Stimulated activated CD8-positive, alpha-beta memory T cell treated with anti-CD3 and anti-CD28 coated beads, Interleukin-15, amount 100 ng/mL, for 1 hour (primary cell): Measurements from ENCODE around the gene HSD17B8.

Source experiments
- DNase-seq: peaks from one replicate; pipeline ENCODE4 v3.0.0-alpha.2; 2020; ENCODE audit warnings: low read depth

HSD17B8 gene

DNA sequence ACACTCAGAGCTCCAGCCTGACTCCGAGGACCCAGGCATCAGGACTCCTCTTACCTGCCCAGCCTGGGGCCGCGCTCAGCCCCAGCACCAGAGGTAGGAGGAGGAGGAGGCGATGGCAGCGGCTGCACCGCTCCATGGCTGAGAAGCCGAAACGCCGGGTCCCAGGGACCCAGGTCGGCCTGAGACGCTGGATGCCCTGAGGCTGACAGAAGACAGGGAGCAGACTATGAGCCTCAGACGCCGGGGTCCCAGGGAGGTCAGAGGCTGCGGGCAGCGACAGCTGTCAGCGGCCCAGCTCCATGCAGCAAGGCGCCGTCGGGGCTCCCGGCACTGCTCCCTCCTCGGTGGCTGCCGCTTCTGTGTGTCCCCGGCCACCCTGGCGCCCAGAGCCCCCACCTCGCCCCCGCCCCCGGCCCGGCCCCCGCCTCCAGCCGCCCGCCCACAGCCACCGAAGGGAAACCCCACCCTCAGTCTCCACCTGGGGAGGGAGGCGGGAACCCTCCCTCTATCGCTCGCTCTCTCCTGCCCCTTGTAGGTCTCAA lies 12.3 kb upstream of the HSD17B8 start, which contains the start of gene COL11A2:
TSS of gene COL11A2 (minus strand) at position 363 of the 542 bp plus-strand sequence. CDS start at position 136, 227 bp downstream.
- DNase-seq, result no peak

DNA sequence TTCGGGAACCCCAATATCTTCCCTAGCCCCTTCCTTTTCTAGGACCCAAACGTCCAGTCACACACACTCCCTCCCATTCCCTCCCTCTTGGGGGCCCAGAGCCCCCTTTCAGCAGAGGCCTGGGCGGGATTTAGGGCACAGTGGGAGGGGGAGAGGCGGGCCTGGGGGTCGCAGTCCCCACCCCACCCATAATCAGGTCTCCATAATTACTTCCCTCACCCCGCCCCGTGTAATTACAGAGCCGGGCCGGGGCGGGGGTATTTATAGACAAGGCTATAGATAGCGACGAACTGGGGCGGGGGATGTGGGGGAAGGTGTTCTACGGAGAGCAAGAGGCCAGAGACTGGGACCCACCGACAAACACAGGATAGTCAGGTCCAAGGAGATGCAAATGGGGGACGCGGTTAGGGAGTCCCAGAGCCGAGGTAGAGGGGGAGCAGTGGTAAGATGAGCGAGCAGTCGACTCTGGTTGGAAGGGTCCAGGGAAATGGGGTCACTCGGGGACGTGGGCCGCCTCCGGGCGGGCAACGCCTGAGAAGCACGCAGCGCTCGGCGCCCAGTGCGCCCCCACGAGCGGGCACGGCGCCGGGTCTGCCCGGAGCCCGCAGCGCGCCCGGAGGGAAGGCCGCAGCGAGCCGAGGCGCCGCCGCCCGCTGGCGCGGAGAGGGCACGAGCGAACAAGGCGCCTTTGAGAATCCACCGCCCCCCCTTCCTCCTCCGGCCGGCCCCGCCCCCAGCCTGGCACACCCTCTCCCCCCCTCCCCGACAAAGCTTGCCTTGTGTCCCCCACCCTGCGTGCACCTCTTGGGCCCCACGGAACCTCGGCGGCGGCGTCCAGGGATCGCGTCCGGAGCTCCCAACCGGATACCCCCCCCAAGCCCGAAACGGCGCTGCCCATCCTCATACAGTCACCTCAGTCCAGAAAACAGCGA lies 11.5 kb upstream of the HSD17B8 start:
- DNase-seq, result no peak

- no peak for DNase-seq
These were observed 10.8 kb upstream of the HSD17B8 start for GRCh38 chr6:33193619-33194018.

DNA sequence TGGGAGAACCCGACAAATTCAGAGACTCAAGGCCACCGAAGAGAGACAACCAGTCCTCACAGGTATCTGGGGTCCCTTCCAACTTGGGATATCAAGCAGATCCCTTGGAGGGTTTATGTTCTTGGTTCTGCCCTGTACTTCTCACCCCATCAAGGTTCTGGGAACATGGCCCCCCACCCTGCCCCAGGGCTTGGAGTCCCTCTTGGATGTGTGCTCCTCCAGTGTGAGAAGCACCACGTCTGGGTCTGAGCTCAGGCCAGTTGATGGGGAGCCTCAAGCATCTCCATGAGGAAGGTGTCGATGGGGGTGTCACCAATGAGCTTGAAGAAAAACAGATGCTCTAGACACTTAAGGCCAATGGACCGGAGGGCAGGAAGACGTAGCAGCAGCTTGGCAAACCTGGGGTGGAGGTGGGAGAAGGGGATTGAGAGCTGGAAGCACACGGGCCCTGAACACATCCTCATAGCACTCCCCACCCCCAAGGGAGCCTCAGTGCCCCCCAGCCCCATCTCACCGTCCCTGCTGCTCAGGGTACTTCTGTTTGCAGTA lies 9.9 kb upstream of the HSD17B8 start:
- no peak for DNase-seq

DNA sequence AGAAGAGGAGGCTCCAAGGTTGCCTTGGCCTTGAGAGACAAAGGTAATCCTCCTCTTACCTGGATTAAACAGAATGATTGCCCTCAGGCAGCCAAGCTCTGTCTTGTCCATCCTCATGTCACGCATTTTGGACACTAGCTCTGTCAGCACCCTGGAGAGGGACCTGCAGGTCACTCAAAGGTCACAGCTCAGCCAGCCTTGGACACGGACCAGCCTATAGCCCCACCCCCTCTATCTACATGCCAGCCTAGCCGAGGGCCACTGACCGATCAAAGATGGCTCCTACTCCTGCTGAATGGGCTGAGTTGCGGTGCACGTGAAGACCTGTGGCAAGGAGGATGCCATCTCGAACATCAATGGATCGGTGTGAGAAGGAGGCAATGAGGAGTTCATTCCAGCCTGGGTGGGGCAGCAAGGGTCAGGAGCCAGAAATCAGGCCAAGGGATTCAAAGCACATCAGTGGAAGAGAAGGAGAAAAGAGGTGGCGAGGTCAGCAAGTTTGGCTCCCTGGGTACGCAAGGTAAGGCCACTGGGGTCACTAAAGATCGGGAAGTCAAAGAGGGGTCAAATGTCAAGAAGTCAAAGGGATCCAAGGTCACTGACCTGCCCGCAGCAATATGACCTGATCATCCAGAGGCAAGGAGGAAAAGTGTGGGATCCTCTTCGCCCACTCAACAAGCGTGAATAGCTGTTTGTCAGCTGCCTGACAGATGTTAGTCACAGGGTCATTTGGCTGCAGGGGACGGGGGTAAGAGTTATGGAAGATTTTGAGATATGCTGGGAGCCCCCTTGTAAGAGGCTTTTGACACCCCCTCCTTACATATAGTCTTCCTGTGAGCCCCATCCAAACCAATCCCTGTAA lies 8.9 kb upstream of the HSD17B8 start:
- no peak for DNase-seq

GRCh38 chr6:33197431-33198048 lies 6.9 kb upstream of the HSD17B8 start:
- no peak for DNase-seq

DNA sequence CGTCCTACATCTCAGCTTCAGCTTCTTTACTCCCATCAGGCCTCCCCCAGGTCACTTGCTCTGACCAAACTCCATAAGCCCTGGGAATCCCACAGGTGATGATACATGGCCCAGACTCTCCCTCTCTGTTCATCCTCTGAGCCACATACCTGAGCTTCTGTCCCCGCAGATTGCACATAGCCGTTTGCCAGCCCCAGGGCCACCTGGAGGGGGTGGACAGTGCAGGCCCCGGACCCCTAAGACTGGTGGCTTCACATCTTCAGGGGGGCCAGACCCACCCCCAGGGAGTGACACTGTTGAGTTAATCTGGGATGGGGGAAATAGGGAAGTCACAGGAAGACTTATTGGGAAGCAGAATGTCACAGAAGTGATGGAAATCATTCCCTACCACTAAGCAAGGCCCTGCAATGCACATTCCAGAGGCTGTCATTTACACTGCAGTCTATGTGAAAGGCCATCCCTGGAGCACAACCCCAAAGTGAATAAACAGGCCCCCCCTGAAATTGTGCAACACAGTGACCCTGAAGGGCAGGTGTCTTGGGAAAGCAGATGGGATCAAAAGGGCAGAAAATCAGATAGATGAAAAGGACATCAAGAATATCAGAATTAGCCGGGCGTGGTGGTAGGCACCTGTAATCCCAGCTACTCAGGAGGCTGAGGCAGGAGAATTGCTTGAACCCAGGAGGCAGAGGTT lies 6.1 kb upstream of the HSD17B8 start:
- DNase-seq, result no peak

- DNase-seq, result no peak
These were observed 5.5 kb upstream of the HSD17B8 start for GRCh38 chr6:33198853-33199436.

- DNase-seq, result no peak
These were observed 4.7 kb upstream of the HSD17B8 start for GRCh38 chr6:33199687-33200218.

DNA sequence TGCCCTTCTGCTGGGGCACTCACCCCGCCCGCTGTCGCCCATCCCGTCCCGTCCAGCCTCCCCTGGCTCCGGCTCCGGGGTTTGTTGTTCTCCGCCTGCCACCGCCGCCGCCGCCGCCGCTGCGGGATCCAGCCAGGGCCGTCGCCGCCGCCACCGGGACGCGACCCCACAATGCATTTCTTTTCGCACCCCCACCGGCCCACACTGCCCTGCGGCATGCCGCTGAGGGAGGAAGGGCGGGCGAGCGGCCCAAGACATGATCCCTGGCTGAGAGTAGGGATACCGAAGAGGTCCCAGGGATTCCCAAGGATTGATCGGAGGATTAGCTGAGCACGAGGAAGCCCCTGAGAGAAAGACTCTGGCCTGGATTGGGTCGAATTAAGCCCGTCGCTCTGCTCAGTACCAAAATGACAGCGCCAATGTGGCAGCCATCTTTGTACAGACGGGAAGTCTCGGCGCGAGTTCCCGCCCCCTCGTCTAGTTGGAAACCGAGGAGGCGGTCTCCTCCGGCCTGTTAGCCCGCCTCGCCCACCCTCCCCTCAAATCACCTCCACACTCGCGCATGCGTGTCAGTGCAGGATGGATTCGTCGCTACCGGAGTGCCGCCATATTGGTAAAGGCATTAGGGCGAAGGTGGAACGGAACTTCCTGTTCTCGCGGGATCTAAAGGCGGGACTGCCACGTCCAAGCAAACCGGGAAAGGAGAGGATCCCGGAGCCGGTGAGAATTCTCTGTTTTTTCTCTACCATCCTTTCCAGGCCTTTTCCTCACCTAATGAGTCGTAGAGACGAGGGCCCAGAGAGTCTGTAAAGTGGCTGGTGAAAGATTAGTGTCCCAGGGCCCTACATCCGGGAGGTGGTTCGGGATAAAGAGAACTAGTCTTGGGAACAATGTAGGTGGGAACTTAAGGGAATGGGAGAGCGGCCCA lies 4.0 kb upstream of the HSD17B8 start, which contains the start of the genes RXRB and SLC39A7:
TSS of gene RXRB (minus strand) at position 447 of the 928 bp plus-strand sequence. CDS start at position 258, 189 bp downstream.
TSS of gene SLC39A7 (plus strand) at position 649 of the 928 bp plus-strand sequence. CDS start 379 bp downstream, outside the sequence.
- DNase-seq, result peak; percentile 98

GRCh38 chr6:33201147-33201545 lies 3.3 kb upstream of the HSD17B8 start:
- no peak for DNase-seq

DNA sequence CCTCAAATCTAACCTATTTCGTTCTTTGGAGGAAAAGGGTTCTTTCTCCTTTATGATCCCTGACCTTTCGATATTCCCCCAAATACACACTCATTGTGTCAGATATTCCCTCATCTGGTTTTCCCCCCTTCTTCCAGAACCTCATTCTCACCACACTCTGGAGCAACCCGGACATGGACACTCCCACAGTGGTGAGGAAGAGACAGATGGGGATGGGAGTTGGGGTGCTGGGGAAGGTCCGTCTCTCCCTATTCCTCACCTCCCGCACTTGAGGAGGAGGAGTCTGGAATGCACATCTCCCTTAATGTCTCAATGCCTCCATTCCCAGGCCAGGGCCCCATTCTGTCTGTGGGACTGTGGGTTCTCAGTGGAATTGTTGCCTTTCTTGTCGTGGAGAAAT lies 2.5 kb upstream of the HSD17B8 start:
- no peak for DNase-seq

DNA sequence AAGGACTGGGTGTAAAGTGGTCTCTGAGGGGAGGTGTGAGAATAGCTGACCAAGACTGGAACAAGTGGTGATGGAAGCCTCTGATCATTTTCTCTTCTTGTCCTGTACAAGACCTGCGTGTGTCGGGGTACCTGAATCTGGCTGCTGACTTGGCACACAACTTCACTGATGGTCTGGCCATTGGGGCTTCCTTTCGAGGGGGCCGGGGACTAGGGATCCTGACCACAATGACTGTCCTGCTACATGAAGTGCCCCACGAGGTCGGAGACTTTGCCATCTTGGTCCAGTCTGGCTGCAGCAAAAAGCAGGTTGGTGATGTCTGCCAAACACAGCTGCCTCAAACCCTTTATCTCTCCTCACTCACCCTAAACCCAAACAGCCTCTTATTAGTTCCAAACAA lies 1.7 kb upstream of the HSD17B8 start:
- DNase-seq, result no peak

DNA sequence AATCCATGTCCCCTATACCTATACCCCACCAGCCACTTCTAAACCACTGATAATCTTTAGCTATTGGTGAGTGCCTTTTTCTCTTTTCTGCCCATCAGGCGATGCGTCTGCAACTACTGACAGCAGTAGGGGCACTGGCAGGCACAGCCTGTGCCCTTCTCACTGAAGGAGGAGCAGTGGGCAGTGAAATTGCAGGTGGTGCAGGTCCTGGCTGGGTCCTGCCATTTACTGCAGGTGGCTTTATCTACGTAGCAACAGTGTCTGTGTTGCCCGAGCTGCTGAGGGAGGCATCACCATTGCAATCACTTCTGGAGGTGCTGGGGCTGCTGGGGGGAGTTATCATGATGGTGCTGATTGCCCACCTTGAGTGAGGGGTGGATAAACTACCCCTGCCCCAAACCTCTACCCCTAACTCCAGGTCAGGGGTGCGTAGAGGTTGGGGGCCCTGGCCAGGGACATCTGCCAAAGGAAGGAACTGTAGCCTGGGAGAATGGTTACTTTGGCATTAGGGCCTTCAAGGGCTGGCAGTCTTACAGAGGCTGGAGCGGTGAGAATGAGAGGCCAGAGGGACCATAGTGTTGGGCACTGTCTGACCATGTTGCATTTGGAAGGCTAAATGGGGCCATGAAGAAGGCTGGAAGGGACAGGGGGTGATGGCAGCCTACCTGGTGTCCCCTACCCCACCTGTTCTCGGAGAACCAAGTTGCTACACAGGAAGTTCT lies 851 bp upstream of the HSD17B8 start:
- DNase-seq, result no peak

GRCh38 chr6:33204165-33204414 lies 365 bp upstream of the HSD17B8 start:
- no peak for DNase-seq

GRCh38 chr6:33205191-33206026 lies 954 bp downstream of the HSD17B8 start:
- no peak for DNase-seq

- DNase-seq, result no peak
These were observed 1.8 kb downstream of the HSD17B8 start for GRCh38 chr6:33206027-33206863.
